K562 (cell line): Measurements from ENCODE around the gene C10orf95.

Source experiments
- BRF1 ChIP-seq: IDR thresholded peaks from 3 replicates; pipeline ENCODE4 v1.6.1; 2011; ENCODE audit warnings: borderline replicate concordance, mild to moderate bottlenecking; ENCODE audit not compliant: insufficient read length; ENCODE audit errors: extremely low read depth
- FOXA1 ChIP-seq: fragments of 450-650 bp; IDR thresholded peaks from 2 replicates; pipeline ENCODE4 v1.6.1; 2016; ENCODE audit warnings: mild to moderate bottlenecking, borderline replicate concordance
- FOXK1 ChIP-seq: sonication (generic); formaldehyde crosslinking; IDR thresholded peaks from 2 replicates; pipeline ENCODE4 v1.8.0; 2022; ENCODE audit warnings: missing genetic modification reagents, mild to moderate bottlenecking, borderline replicate concordance
- MCM5 ChIP-seq: fragments of 450-650 bp; IDR thresholded peaks from 2 replicates; pipeline ENCODE4 v1.6.1; 2016; ENCODE audit warnings: low read depth
- RB1 ChIP-seq: fragments of 450-650 bp; IDR thresholded peaks from 2 replicates; pipeline ENCODE4 v1.6.1; 2017; ENCODE audit warnings: low read depth, mild to moderate bottlenecking
- SRSF1 ChIP-seq: fragments of 200-400 bp; formaldehyde crosslinking; IDR thresholded peaks from 2 replicates; pipeline ENCODE4 v1.6.1; 2017; ENCODE audit warnings: mild to moderate bottlenecking, low read depth, low read length, moderate library complexity
- TARDBP ChIP-seq: fragments of 450-650 bp; IDR thresholded peaks from 2 replicates; pipeline ENCODE4 v1.6.1; 2016
- TFAM ChIP-seq: fragments of 250-450 bp; sonication (Bioruptor Pico); conservative IDR thresholded peaks from 2 replicates; pipeline ENCODE4 v1.5.0; 2021; ENCODE audit warnings: mild to moderate bottlenecking, moderate library complexity
- TF ChIP-seq, protein P1 (sequence below), 2 experiments: IDR thresholded peaks in 1 of 2; conservative IDR thresholded peaks in 1 of 2; 2 replicates each; pipeline ENCODE4 v1.6.1; 2016; ENCODE audit warnings: low read depth in 2 of 2, mild to moderate bottlenecking in 1 of 2, missing compliant biosample characterization in 1 of 2, missing genetic modification characterization in 1 of 2, moderate library complexity in 1 of 2

DNA sequence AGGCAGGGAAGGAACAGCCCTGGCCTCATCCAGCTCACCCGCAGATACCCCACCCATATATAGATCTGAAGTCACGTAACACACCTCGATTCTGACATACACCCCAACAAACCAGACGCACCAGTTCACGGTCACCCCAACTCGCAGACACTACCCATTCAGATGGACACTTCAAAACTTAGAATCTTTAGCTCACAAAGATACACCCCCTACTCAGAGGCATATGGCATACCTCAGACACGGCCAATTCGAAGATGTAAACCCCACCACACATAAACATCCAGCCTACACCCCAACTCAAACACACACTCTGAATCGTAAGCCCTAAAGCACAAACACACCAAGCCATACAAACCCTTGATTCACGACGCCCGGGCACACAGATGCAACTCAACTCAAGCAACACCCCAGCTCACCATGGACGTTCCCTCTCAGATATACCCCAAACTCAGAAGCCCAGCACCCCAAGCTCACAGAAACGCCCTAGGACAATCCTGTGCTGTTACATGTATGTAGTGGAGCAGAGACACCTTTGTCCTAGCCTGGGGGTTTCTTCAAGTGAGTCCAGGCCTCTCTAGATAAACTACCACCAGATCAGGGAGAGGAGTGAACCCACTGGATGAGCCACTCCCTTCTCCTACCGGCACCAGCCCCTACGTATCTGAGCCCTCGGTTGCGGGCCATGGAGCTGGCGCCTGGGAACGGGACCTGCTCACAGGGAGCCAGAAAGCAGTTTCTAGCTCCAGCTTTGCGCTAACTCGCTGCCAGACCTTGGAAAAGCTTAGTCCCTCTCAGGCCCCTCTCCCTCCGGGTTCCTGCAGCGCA lies 41.5 kb downstream of the C10orf95 start:
- TF ChIP-seq FOXK1 (no peak), RB1 (no peak), TARDBP (no peak), MCM5 (no peak), TFAM (CRISPR knock-in tag) (no peak), SRSF1 (no peak), BRF1 (no peak), FOXA1 (no peak)
- TF ChIP-seq, protein P1, sequence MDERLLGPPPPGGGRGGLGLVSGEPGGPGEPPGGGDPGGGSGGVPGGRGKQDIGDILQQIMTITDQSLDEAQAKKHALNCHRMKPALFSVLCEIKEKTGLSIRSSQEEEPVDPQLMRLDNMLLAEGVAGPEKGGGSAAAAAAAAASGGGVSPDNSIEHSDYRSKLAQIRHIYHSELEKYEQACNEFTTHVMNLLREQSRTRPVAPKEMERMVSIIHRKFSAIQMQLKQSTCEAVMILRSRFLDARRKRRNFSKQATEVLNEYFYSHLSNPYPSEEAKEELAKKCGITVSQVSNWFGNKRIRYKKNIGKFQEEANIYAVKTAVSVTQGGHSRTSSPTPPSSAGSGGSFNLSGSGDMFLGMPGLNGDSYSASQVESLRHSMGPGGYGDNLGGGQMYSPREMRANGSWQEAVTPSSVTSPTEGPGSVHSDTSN (CRISPR knock-in tag; IDR thresholded peaks at IDR 0.05; ENCODE audit: low read depth), result no peak
- TF ChIP-seq, protein P1 (tag; conservative IDR thresholded peaks at IDR 0.05; ENCODE audit: low read depth), result no peak
